GM12878 (cell line): ENCODE data around the gene SEMA5A. TPM values are rescaled to one million over a fixed set of nuclear protein-coding genes. Genes with fewer than 3 reads are reported as not detected.

Experiments used
- ATAC-seq: fragments of 200-7000 bp; cut with Tn5 transposase; 3 replicates; pipeline ENCODE4 v1.9.1; 2020; ENCODE audit warnings: mild to moderate bottlenecking, moderate library complexity
- BruUV-seq: library from RNA; stranded (reverse); fragments of 400-500 nt; replicated peaks from 2 replicates; lab custom pipeline; 2021; lab: Mats Ljungman, UMichigan
- CTCF ChIA-PET: fragments of 300-600 bp; sonication (Branson Sonifier 250); formaldehyde crosslinking; extraction: SDS; loops from one replicate; lab custom pipeline; 2021; ENCODE audit warnings: inconsistent platforms; lab: Yijun Ruan, JAX
- POLR2A ChIA-PET: fragments of 350-600 bp; formaldehyde crosslinking; extraction: SDS; loops from one replicate; lab custom pipeline; 2021; ENCODE audit warnings: inconsistent platforms; lab: Charles Lee
- RAD21 ChIA-PET: fragments of 300-600 bp; sonication (Branson Sonifier 250); formaldehyde crosslinking; loops from one replicate; lab custom pipeline; 2023; ENCODE audit warnings: antibody characterized with exemption; ENCODE audit not compliant: unreplicated experiment; lab: Charles Lee
- SMC1A ChIA-PET: fragments of 300-600 bp; sonication (Branson Sonifier 250); formaldehyde crosslinking; loops from one replicate; lab custom pipeline; 2023; ENCODE audit not compliant: unreplicated experiment, uncharacterized antibody; lab: Charles Lee
- DNase-seq: peaks from one replicate; pipeline ENCODE4 v3.0.0-alpha.2; 2011; ENCODE audit warnings: low read depth, low spot score
- FAIRE-seq: peaks from 3 replicates; lab custom pipeline; 2011; peaks lifted over from hg19 to GRCh38; lab: Jason Lieb, UNC
- H2AFZ ChIP-seq: 2 replicates; pipeline ENCODE4 v1.6.0; 2011; ENCODE audit warnings: low read depth, low read length, control low read depth; ENCODE audit not compliant: control insufficient read depth
- H3K27ac ChIP-seq: 2 replicates; pipeline ENCODE4 v1.5.1; 2011; ENCODE audit warnings: control low read depth; ENCODE audit not compliant: control insufficient read depth, insufficient read depth
- H3K27me3 ChIP-seq, 2 experiments: replicated peaks in 1 of 2; 2 replicates each; pipeline versions ENCODE4 v1.6.0 to v1.6.1; 2011; ENCODE audit warnings: low read length in 1 of 2; ENCODE audit not compliant: control insufficient read depth in 2 of 2, insufficient read depth in 2 of 2
- H3K36me3 ChIP-seq, 2 experiments: 2 replicates each; pipeline ENCODE4 v1.5.1; 2011; ENCODE audit warnings: low read length in 1 of 2; ENCODE audit not compliant: control insufficient read depth in 2 of 2, insufficient read depth in 2 of 2
- H3K4me1 ChIP-seq: 2 replicates; pipeline ENCODE4 v1.6.1; 2011; ENCODE audit warnings: mild to moderate bottlenecking, low read length, moderate library complexity, mixed read lengths; ENCODE audit not compliant: control insufficient read depth, insufficient read depth
- H3K4me2 ChIP-seq: 2 replicates; pipeline ENCODE4 v1.6.0; 2011; ENCODE audit warnings: control low read depth; ENCODE audit not compliant: control insufficient read depth, insufficient read depth
- H3K4me3 ChIP-seq: fragments of 200-600 bp; sonication (generic); 2 replicates; pipeline ENCODE4 v1.5.1; 2016
- H3K79me2 ChIP-seq: 2 replicates; pipeline ENCODE4 v1.6.0; 2011; ENCODE audit warnings: low read length; ENCODE audit not compliant: control insufficient read depth, insufficient read depth
- H3K9ac ChIP-seq: 2 replicates; pipeline ENCODE4 v1.8.0; 2011; ENCODE audit warnings: low read length, control low read depth, mixed read lengths; ENCODE audit not compliant: control insufficient read depth, insufficient read depth
- H3K9me3 ChIP-seq: replicated peaks from 3 replicates; pipeline ENCODE4 v1.5.1; 2011; ENCODE audit warnings: mild to moderate bottlenecking, low read length; ENCODE audit not compliant: control insufficient read depth, insufficient read depth
- H4K20me1 ChIP-seq: 2 replicates; pipeline ENCODE4 v1.6.0; 2011; ENCODE audit not compliant: control insufficient read depth, insufficient read depth
- HDAC6 ChIP-seq: fragments of 200-600 bp; sonication (generic); IDR thresholded peaks from one replicate; pipeline ENCODE4 v1.8.0; 2017; ENCODE audit warnings: antibody characterized with exemption; ENCODE audit not compliant: unreplicated experiment
- POU2F2 ChIP-seq: IDR thresholded peaks from 3 replicates; pipeline ENCODE4 v1.6.1; 2011; ENCODE audit warnings: low read depth, mild to moderate bottlenecking, low read length, borderline replicate concordance
- SMAD5 ChIP-seq: IDR thresholded peaks from 2 replicates; pipeline ENCODE4 v1.6.1; 2016; ENCODE audit warnings: antibody characterized with exemption, low read depth
- SREBF1 ChIP-seq: IDR thresholded peaks from 2 replicates; pipeline ENCODE4 v1.6.1; 2012; ENCODE audit warnings: mild to moderate bottlenecking, low read length
- WGBS: methylation state at CpG from one replicate; pipeline ENCODE4 v1.1.6; 2016; ENCODE audit warnings: low lambda C conversion rate; ENCODE audit not compliant: insufficient replicate concordance, insufficient coverage; ENCODE audit errors: missing lambda C conversion rate; 5-methylcytosine and 5-hydroxymethylcytosine counted together
- in situ Hi-C: fragments of 300-500 bp; cut with MboI; formaldehyde crosslinking; loops from 9 replicates; pipeline ENCODE4 v1.14.3; 2018; ENCODE audit warnings: mixed read lengths
- intact Hi-C: fragments of 100-400 bp; cut with micrococcal nuclease; formaldehyde crosslinking; loops from one replicate; pipeline ENCODE4 v1.14.2; 2022; ENCODE audit not compliant: unreplicated experiment
- polyA plus RNA-seq, 11 experiments: library from polyadenylated mRNA; depleted of rRNA in 4 of 11; unstranded in 6 of 11; stranded (reverse) in 5 of 11; fragments of >200 nt; fragmentation: Nextera tagmentation in 4 of 11; fragmentation: Illumina TruSeq in 1 of 11; extraction: Ambion mirVana in 4 of 11; extraction: Trizol in 1 of 11; gene quantifications; 1 replicate in 1 of 11; 2 replicates in 10 of 11; pipeline versions ENCODE4 v1.2.1 to v1.2.3, GENCODE V29; 2011 to 2016; ENCODE audit warnings: inconsistent platforms in 2 of 11, missing spikeins in 2 of 11, low read depth in 1 of 11
- total RNA-seq, 4 experiments: library from RNA; depleted of rRNA in 3 of 4; stranded (reverse); fragments of >200 nt in 3 of 4; fragmentation: Illumina TruSeq in 1 of 4; extraction: Trizol in 1 of 4; gene quantifications; 2 replicates each; pipeline versions ENCODE4 v1.2.1 to v1.2.3, GENCODE V29; 2013 to 2021
- TF ChIP-seq, protein P1 (sequence below): IDR thresholded peaks from 2 replicates; pipeline ENCODE4 v1.6.1; 2012; ENCODE audit warnings: improper control_type of control experiment, low read depth, low read length; ENCODE audit not compliant: insufficient replicate concordance

SEMA5A gene
- total and polyA plus RNA-seq, 10 of the 15 experiments (the other 5 are each of a cell fraction or from before 2014, with no cell fraction given), result 0.03 to 2.4 (median 0.09) TPM; not detected in 1

DNA sequence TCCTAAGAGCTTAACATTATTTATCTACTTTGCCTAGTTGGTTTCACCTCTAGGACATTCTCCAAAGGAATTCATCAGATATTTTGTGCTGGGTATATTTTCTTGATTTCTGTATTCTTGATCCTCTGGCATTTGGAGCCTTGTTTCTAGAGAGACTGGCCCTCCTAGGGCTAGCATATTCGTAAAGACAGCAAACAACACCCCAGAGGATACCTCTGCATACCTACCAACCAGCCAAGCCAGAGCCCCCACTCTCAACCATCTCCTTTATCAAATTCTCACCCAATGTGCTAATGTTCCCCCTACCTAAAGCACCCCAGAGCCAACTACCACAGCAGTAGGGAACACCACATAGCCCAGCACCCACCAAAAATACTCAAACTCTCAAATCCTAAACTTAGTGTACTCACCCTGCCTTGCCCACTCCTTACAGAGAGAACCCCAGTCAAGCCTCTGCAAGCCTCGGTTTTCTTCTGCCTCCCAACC is 149.5 kb downstream of the SEMA5A start:
- H3K4me3 ChIP-seq, result no peak overlapping the region
- H3K4me1 ChIP-seq, result no peaks in the 10 kb centered on the region
- no peak overlapping the region for H3K4me2 ChIP-seq
- in situ Hi-C loops, result no loop called here
- BruUV-seq, result no TSS peak
- no peaks in the 10 kb centered on the region for H3K27me3 ChIP-seq
- no peak for FAIRE-seq
- TF ChIP-seq SMAD5 (no peak), POU2F2 (no peak), HDAC6 (no peak), SREBF1 (no peak)
- TF ChIP-seq, protein P1, sequence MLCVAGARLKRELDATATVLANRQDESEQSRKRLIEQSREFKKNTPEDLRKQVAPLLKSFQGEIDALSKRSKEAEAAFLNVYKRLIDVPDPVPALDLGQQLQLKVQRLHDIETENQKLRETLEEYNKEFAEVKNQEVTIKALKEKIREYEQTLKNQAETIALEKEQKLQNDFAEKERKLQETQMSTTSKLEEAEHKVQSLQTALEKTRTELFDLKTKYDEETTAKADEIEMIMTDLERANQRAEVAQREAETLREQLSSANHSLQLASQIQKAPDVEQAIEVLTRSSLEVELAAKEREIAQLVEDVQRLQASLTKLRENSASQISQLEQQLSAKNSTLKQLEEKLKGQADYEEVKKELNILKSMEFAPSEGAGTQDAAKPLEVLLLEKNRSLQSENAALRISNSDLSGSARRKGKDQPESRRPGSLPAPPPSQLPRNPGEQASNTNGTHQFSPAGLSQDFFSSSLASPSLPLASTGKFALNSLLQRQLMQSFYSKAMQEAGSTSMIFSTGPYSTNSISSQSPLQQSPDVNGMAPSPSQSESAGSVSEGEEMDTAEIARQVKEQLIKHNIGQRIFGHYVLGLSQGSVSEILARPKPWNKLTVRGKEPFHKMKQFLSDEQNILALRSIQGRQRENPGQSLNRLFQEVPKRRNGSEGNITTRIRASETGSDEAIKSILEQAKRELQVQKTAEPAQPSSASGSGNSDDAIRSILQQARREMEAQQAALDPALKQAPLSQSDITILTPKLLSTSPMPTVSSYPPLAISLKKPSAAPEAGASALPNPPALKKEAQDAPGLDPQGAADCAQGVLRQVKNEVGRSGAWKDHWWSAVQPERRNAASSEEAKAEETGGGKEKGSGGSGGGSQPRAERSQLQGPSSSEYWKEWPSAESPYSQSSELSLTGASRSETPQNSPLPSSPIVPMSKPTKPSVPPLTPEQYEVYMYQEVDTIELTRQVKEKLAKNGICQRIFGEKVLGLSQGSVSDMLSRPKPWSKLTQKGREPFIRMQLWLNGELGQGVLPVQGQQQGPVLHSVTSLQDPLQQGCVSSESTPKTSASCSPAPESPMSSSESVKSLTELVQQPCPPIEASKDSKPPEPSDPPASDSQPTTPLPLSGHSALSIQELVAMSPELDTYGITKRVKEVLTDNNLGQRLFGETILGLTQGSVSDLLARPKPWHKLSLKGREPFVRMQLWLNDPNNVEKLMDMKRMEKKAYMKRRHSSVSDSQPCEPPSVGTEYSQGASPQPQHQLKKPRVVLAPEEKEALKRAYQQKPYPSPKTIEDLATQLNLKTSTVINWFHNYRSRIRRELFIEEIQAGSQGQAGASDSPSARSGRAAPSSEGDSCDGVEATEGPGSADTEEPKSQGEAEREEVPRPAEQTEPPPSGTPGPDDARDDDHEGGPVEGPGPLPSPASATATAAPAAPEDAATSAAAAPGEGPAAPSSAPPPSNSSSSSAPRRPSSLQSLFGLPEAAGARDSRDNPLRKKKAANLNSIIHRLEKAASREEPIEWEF, result no peak
- TF ChIP-seq, all 136 proteins: peak for 0
- H4K20me1 ChIP-seq, result no peaks in the 10 kb centered on the region
- intact Hi-C loops, result no loop called here
- H2AFZ ChIP-seq, result no peak overlapping the region
- ATAC-seq (no peak), DNase-seq (no peak)
- WGBS, result 7% methylated on average over 2 of the region's 2 CpGs
- RAD21 ChIA-PET, result no interaction called here
- no peak overlapping the region for H3K9ac ChIP-seq
- H3K9me3 ChIP-seq, result no peaks in the 10 kb centered on the region; the same call in 2 of the 3 replicates
- H3K79me2 ChIP-seq, result no peaks in the 10 kb centered on the region
- CTCF ChIA-PET, result interaction anchor here (0.8 kb wide), 1 partner anchor 35 kb away, joined by 3 read pairs; no protein-coding TSS in a partner anchor
- POLR2A ChIA-PET, result no interaction called here
- H3K27ac ChIP-seq, result no peak overlapping the region
- SMC1A ChIA-PET, result no interaction called here
- no peaks in the 10 kb centered on the region for H3K36me3 ChIP-seq
